Left ventricle myocardium inferior (tissue), 1 donor: ENCODE results near the gene NDUFAB1. TPM values are rescaled to one million over a fixed set of nuclear protein-coding genes. Genes with fewer than 3 reads are reported as not detected.
"Not testable (repeated sequence)": the region's sequence is repeated elsewhere in the genome, so short reads cannot be mapped to it uniquely, and the experiment has no call there.

Source experiments
- DNase-seq: peaks from one replicate; pipeline ENCODE4 v3.0.0-alpha.2; 2020
- H3K27ac ChIP-seq: fragments of 200-600 bp; replicated peaks from 2 replicates; pipeline ENCODE4 v1.8.0; 2021
- H3K27me3 ChIP-seq: fragments of 200-600 bp; 2 replicates; pipeline ENCODE4 v1.8.0; 2021; ENCODE audit warnings: low read depth
- H3K36me3 ChIP-seq: fragments of 200-600 bp; 2 replicates; pipeline ENCODE4 v1.8.0; 2021
- H3K4me1 ChIP-seq: fragments of 200-600 bp; 2 replicates; pipeline ENCODE4 v1.8.0; 2021
- H3K4me3 ChIP-seq: fragments of 200-600 bp; 2 replicates; pipeline ENCODE4 v1.8.0; 2021; ENCODE audit warnings: mild to moderate bottlenecking, moderate library complexity
- H3K9me3 ChIP-seq: fragments of 200-600 bp; replicated peaks from 2 replicates; pipeline ENCODE4 v1.8.0; 2021
- CTCF ChIP-seq: fragments of 200-600 bp; IDR thresholded peaks from 2 replicates; pipeline ENCODE4 v1.8.0; 2021; ENCODE audit warnings: antibody characterized with exemption, mild to moderate bottlenecking, borderline replicate concordance
- intact Hi-C: fragments of 100-400 bp; cut with micrococcal nuclease; formaldehyde crosslinking; loops from one replicate; pipeline ENCODE4 v1.11.0; 2022
- total RNA-seq: library from RNA; stranded (reverse); fragmentation: NEBNext Ultra II Directional; extraction: Animal tissue kit (Norgen Biotek cat#: 25700); gene quantifications from one replicate; pipeline ENCODE4 v1.2.1, GENCODE V29; 2021
- donor health status: DM: no; HTN: yes; CAD: no; lungs with severe emphysema.

NDUFAB1 gene
- total RNA-seq, 1 donor from 2014 or later: 464 TPM

DNA sequence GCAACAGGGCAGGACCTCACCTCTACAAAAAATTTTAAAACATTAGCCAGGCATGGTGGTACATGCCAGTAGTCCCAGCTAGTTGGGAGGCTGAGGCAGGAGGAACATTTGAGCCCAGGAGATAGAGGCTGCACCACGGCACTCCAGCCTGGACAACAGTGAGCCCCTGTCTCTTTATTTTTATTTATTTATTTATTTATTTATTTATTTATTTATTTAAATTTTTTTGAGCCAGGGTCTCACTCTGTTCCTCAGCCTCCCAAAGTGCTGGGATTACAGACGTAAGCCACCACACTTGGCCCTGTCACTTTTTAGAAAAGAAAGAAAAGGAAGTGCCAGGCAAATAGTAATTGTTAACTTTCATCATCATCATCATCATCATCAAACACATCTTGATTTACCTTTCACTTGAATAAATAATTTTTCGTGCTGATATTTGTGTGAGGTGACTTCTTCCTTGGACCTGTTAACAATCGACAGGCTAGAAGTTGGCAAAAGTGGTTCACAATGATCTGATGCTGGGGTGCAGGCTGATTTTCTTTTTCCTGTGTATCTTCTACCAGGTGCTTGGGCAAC lies 38.4 kb upstream of the NDUFAB1 start:
- peaks cover 63% of the 10 kb centered on the region for H3K36me3 ChIP-seq

DNA sequence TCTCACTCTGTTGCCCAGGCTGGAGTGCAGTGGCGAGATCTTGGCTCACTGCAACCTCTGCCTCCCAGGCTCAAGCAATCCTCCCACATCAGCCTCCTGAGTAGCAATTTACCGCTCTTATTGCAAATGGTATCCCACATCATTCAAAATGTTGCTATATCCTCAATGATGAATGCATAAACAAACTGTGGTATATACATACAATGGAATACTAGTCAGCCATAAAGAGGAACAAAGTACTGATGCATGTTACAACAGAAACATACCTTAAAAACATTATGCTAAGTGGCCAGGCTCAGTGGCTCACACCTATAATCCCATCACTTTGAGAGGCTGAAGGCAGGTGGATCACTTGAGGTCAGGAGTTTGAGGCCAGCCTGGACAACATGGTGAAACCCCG lies 35.8 kb upstream of the NDUFAB1 start:
- DNase-seq, H3K9me3 ChIP-seq, H3K4me3 ChIP-seq, intact Hi-C loops, H3K4me1 ChIP-seq, H3K27me3 ChIP-seq, H3K27ac ChIP-seq: not testable (repeated sequence)
- H3K36me3 ChIP-seq: peaks cover 73% of the 10 kb centered on the region

More for the DNA sequence above, 38.4 kb upstream of the NDUFAB1 start:
- H3K27me3 ChIP-seq: no peaks in the 10 kb centered on the region
- no peak for DNase-seq
- intact Hi-C loops: no loop called here
- no peak for TF ChIP-seq CTCF
- H3K27ac ChIP-seq: no peak overlapping the region
- no peaks in the 10 kb centered on the region for H3K9me3 ChIP-seq
- peaks cover 2% of the 10 kb centered on the region for H3K4me1 ChIP-seq
- no peak overlapping the region for H3K4me3 ChIP-seq

GRCh38 chr16:23629516-23629915 lies 33.4 kb upstream of the NDUFAB1 start:
- intact Hi-C loops: no loop called here
- no peaks in the 10 kb centered on the region for H3K9me3 ChIP-seq
- H3K4me3 ChIP-seq: no peak overlapping the region
- TF ChIP-seq CTCF: no peak
- H3K27ac ChIP-seq: no peak overlapping the region
- H3K36me3 ChIP-seq: peaks cover 73% of the 10 kb centered on the region
- H3K4me1 ChIP-seq: no peaks in the 10 kb centered on the region
- no peak for DNase-seq
- H3K27me3 ChIP-seq: no peaks in the 10 kb centered on the region

- no peak for DNase-seq
- H3K4me3 ChIP-seq: no peak overlapping the region
- intact Hi-C loops: no loop called here
- no peaks in the 10 kb centered on the region for H3K4me1 ChIP-seq
- no peaks in the 10 kb centered on the region for H3K9me3 ChIP-seq
- H3K36me3 ChIP-seq: peaks cover 92% of the 10 kb centered on the region
- no peak for TF ChIP-seq CTCF
- H3K27ac ChIP-seq: no peak overlapping the region
- no peaks in the 10 kb centered on the region for H3K27me3 ChIP-seq
Measured at GRCh38 chr16:23624092-23624491, 28.0 kb upstream of the NDUFAB1 start.

- Histone ChIP-seq H3K4me1 (no peaks in the 10 kb centered on the region), H3K4me3 (no peak overlapping the region), H3K36me3 (peaks cover 70% of the 10 kb centered on the region), H3K27ac (no peak overlapping the region), H3K9me3 (no peaks in the 10 kb centered on the region), H3K27me3 (no peaks in the 10 kb centered on the region)
- no peak for TF ChIP-seq CTCF
- intact Hi-C loops: no loop called here
- DNase-seq: no peak
Measured at GRCh38 chr16:23615805-23616204, 19.7 kb upstream of the NDUFAB1 start.

DNA sequence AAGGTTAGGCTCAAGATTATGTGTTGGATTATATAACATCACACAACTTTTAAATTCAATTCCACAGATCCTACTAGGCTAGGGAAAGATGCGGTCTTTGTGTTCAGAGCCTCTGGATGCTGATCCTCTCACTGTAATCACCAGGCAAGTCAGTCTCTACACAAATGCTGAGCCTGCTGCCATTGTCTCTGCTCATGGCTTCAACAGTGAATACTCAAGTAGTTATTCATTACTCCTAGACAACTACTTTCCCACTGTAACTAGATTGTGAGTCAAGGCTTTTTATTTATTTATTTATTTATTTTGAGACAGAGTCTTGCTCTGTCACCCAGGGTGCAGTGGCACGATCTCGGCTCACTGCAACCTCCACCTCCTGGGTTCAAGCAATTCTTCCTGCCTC lies 15.8 kb upstream of the NDUFAB1 start:
- Histone ChIP-seq H3K27ac (no peak overlapping the region), H3K27me3 (no peaks in the 10 kb centered on the region), H3K4me1 (no peaks in the 10 kb centered on the region), H3K9me3 (no peaks in the 10 kb centered on the region), H3K4me3 (no peak overlapping the region), H3K36me3 (peaks cover 64% of the 10 kb centered on the region)
- no peak for DNase-seq
- TF ChIP-seq CTCF: no peak
- intact Hi-C loops: no loop called here

DNA sequence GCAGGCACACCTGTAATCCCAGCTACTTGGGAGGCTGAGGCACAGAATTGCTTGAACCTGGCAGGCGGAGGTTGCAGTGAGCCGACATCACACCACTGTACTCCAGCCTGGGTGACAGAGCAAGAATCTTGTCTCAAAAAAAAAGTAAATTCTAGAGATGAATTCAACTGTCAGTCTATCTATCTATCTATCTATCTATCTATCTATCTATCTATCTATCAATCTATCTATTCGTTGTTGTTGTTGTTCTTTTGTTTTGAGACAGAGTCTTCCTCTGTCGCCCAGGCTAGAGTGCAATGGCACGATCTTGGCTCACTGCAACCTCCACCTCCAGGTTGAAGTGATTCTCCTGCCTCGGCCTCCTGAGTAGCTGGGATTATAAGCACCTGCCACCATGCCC lies 14.8 kb upstream of the NDUFAB1 start:
- not testable (repeated sequence) for H3K27me3 ChIP-seq

More for the DNA sequence above, 14.8 kb upstream of the NDUFAB1 start:
- H3K4me3 ChIP-seq, intact Hi-C loops, H3K9me3 ChIP-seq, H3K4me1 ChIP-seq, DNase-seq, H3K27ac ChIP-seq: not testable (repeated sequence)
- peaks cover 65% of the 10 kb centered on the region for H3K36me3 ChIP-seq
